AG04449 (cell line): Measurements from ENCODE around the gene HCRT.

Experiments used
- CTCF ChIA-PET: fragments of 350-600 bp; formaldehyde crosslinking; extraction: SDS; loops from one replicate; lab custom pipeline; 2021; ENCODE audit warnings: antibody characterized with exemption; lab: Yijun Ruan, JAX
- POLR2A ChIA-PET: fragments of 400-600, 350-600 bp; formaldehyde crosslinking; extraction: SDS; loops from one replicate; lab custom pipeline; 2020; ENCODE audit warnings: antibody characterized with exemption, inconsistent platforms; lab: Yijun Ruan, JAX
- DNase-seq: peaks from one replicate; pipeline ENCODE4 v3.0.0-alpha.2; 2010; ENCODE audit warnings: low read depth, low spot score
- H3K4me3 ChIP-seq: 2 replicates; pipeline ENCODE4 v1.5.1; 2011; ENCODE audit warnings: low read depth, mild to moderate bottlenecking, control low read depth, low read length
- CTCF ChIP-seq: IDR thresholded peaks from one replicate; pipeline ENCODE4 v1.5.1; 2011; ENCODE audit warnings: mild to moderate bottlenecking, moderate library complexity, low read length, control low read depth, inconsistent platforms; ENCODE audit not compliant: insufficient read depth; ENCODE audit errors: missing control alignments

The HCRT gene

GRCh38 chr17:42178817-42179216, 6.4 kb downstream of the HCRT start:
- no peak overlapping the region for H3K4me3 ChIP-seq
- ChIA-PET POLR2A (no interaction called here), CTCF (interaction anchor here (1.3 to 1.5 kb wide), 2 partner anchors 9 to 16 kb away, joined by 3 to 5 read pairs; no protein-coding TSS in a partner anchor)
- TF ChIP-seq CTCF = no peak
- DNase-seq = no peak

- H3K4me3 ChIP-seq = no peak overlapping the region
- CTCF ChIA-PET = no interaction called here
- POLR2A ChIA-PET = no interaction called here
- no peak for TF ChIP-seq CTCF
- DNase-seq = no peak
These were observed 7.6 kb downstream of the HCRT start for GRCh38 chr17:42177684-42178083.

DNA sequence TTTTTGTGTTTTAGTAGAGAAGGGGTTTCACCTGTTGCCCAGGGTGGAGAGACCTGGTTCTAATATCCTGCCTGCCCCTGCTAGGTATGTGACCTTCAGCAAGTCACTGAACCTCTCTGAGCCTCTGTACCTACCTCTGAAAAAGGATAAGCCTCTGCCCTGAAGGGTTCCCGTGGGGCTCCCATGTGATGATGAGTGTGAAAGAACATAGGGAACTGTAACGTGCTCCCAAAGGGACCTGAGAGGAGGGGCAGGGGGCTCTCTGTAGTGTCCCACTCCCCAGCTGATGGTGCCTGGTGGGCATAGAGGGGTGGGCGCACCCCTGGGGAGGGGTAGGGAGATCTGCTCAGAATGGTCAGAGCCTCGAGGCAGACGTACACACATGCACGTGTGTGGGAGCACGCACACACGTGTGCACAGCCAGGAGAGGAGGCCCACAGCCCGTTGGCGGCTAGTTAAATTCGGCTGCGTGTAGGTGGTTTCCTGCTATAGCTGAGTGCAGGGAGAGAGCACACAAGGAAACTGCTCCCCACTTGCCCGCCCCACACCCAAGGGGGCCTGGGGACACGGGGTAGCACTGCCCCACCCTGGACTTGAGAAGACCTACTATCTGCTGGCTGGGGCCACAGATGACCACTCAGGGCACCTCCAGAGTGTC, 11.0 kb downstream of the HCRT start:
- POLR2A ChIA-PET = no interaction called here
- CTCF ChIA-PET = interaction anchor here (1.6 kb wide), 1 partner anchor 10 kb away, joined by 5 read pairs; no protein-coding TSS in a partner anchor

GRCh38 chr17:42171831-42172230, 13.4 kb downstream of the HCRT start:
- POLR2A ChIA-PET = no interaction called here
- no peak for TF ChIP-seq CTCF
- no peak for DNase-seq
- H3K4me3 ChIP-seq = no peak overlapping the region
- CTCF ChIA-PET = interaction anchor here (1.1 kb wide), 1 partner anchor 10 kb away, joined by 5 read pairs; no protein-coding TSS in a partner anchor

More for the DNA sequence above, 11.0 kb downstream of the HCRT start:
- TF ChIP-seq CTCF = no peak
- no peak overlapping the region for H3K4me3 ChIP-seq
- DNase-seq = no peak

GRCh38 chr17:42169351-42169750, 15.9 kb downstream of the HCRT start:
- H3K4me3 ChIP-seq = no peak overlapping the region
- no peak for TF ChIP-seq CTCF
- CTCF ChIA-PET = no interaction called here
- POLR2A ChIA-PET = no interaction called here
- DNase-seq = no peak

DNA sequence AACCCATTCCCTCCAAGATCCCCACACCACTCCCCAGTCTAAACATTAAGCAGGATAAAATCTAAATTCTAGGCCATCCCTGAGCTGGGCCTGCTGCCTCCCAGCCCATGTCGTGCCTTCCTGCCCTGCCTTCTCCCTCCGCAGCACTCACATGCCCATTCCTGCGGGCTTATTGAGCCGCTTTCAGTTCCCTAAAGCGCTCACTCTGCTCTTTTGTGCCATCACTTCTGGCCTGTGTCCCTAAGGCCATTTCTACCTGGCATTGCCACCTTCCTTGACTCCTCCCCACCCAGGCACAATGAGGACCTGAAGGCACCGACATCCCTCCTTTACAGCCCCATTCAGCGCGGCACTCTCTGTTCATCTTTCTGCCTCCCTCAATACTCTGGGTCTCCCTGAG, 17.4 kb downstream of the HCRT start:
- CTCF ChIA-PET = interaction anchor here (1.0 to 1.3 kb wide), 2 partner anchors 12 to 14 kb away, joined by 4 read pairs; partner anchors contain the start of gene RAB5C
- H3K4me3 ChIP-seq = no peak overlapping the region
- TF ChIP-seq CTCF = no peak
- no peak for DNase-seq
- POLR2A ChIA-PET = no interaction called here
